ENCODE results near the gene HMG20A.

- TF ChIP-seq POLR2AphosphoS5 (IDR thresholded peaks at IDR 0.05) (no peak), CTCF (IDR thresholded peaks at IDR 0.05) (no peak)
These were observed 43.9 kb upstream of the HMG20A start for GRCh38 chr15:77376770-77377169.
